Fibroblast of lung (primary cell): ENCODE data around the gene ATG4B.

Experiments used
- EZH2 ChIP-seq: IDR thresholded peaks from 2 replicates; pipeline ENCODE4 v1.5.1; 2012; ENCODE audit warnings: low read length, control low read depth, mild to moderate bottlenecking; ENCODE audit errors: missing control alignments
- TF ChIP-seq, protein P1 (sequence below), 2 donors: IDR thresholded peaks in 1 of 2; conservative IDR thresholded peaks in 1 of 2; 1 replicate in 1 of 2; 2 replicates in 1 of 2; pipeline ENCODE4 v1.5.1; 2011 to 2012; ENCODE audit warnings: low read length in 2 of 2, control low read depth in 1 of 2, inconsistent platforms in 1 of 2, low read depth in 1 of 2, mild to moderate bottlenecking in 1 of 2

DNA sequence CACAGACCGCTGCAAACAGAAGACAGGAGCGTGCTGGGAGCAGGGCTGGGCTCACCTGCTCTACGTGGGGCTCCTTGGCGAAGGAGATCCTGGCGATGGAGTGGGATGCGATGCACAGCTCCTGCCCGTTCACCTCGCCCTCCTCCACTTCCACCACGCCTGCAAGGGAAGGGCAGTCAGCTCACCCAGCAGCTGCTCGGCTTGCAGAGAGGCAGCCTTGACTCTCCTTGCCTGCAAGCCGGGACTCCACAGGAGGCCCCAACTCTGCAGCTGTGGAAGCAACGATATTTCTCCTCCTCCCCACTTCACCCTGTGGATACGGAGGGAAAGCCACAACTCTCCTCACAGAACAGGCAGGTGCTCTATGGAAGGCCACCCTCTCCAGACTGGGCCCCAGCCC lies 35.7 kb upstream of the ATG4B start:
- TF ChIP-seq, protein P1, sequence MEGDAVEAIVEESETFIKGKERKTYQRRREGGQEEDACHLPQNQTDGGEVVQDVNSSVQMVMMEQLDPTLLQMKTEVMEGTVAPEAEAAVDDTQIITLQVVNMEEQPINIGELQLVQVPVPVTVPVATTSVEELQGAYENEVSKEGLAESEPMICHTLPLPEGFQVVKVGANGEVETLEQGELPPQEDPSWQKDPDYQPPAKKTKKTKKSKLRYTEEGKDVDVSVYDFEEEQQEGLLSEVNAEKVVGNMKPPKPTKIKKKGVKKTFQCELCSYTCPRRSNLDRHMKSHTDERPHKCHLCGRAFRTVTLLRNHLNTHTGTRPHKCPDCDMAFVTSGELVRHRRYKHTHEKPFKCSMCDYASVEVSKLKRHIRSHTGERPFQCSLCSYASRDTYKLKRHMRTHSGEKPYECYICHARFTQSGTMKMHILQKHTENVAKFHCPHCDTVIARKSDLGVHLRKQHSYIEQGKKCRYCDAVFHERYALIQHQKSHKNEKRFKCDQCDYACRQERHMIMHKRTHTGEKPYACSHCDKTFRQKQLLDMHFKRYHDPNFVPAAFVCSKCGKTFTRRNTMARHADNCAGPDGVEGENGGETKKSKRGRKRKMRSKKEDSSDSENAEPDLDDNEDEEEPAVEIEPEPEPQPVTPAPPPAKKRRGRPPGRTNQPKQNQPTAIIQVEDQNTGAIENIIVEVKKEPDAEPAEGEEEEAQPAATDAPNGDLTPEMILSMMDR (conservative IDR thresholded peaks at IDR 0.05 in 1 of 2, IDR thresholded peaks at IDR 0.05 in 1 of 2; ENCODE audit: low read depth in 1 of 2, low read length in 2 of 2), result no peak
- TF ChIP-seq EZH2, result no peak
